DND-41 (cell line): ENCODE results near the gene TRIM29.

Experiments
- ATAC-seq: fragments of 200-7000 bp; cut with Tn5 transposase; 3 replicates; pipeline ENCODE4 v1.9.1; 2021; ENCODE audit warnings: low read depth; ENCODE audit not compliant: insufficient read depth
- DNase-seq: peaks from one replicate; pipeline ENCODE4 v3.0.0-alpha.2; 2020
- H2AFZ ChIP-seq: 2 replicates; pipeline ENCODE4 v1.6.0; 2012; ENCODE audit warnings: low read depth, low read length
- H3K27ac ChIP-seq: 2 replicates; pipeline ENCODE4 v1.5.1; 2012; ENCODE audit warnings: low read length, inconsistent platforms
- H3K27me3 ChIP-seq: fragments of 200-600 bp; sonication (generic); 2 replicates; pipeline ENCODE4 v1.6.0; 2012; ENCODE audit warnings: low read length, mild to moderate bottlenecking, inconsistent platforms; ENCODE audit not compliant: insufficient read depth, poor library complexity
- H3K36me3 ChIP-seq: 2 replicates; pipeline ENCODE4 v1.5.1; 2012; ENCODE audit warnings: low read length, inconsistent platforms; ENCODE audit not compliant: insufficient read depth
- H3K4me1 ChIP-seq: 2 replicates; pipeline ENCODE4 v1.5.1; 2012; ENCODE audit warnings: mild to moderate bottlenecking, low read length; ENCODE audit not compliant: insufficient read depth
- H3K4me2 ChIP-seq: 2 replicates; pipeline ENCODE4 v1.6.0; 2012; ENCODE audit warnings: mild to moderate bottlenecking, moderate library complexity, low read length, inconsistent platforms; ENCODE audit not compliant: insufficient read depth
- H3K4me3 ChIP-seq, 2 experiments: fragments of 200-600 bp in 1 of 2; shearing (Covaris generic) in 1 of 2; 2 replicates each; pipeline ENCODE4 v1.5.1; 2012 to 2016; ENCODE audit warnings: inconsistent platforms in 2 of 2, low read length in 2 of 2, mild to moderate bottlenecking in 2 of 2, low read depth in 1 of 2, moderate library complexity in 1 of 2
- H3K79me2 ChIP-seq: 2 replicates; pipeline ENCODE4 v1.6.0; 2012; ENCODE audit warnings: low read length, inconsistent platforms; ENCODE audit not compliant: insufficient read depth
- H3K9ac ChIP-seq: 2 replicates; pipeline ENCODE4 v1.6.0; 2012; ENCODE audit warnings: low read depth, mild to moderate bottlenecking, inconsistent platforms, low read length, moderate library complexity
- H3K9me3 ChIP-seq: 2 replicates; pipeline ENCODE4 v1.5.1; 2012; ENCODE audit warnings: low read length, moderate library complexity, mild to moderate bottlenecking, inconsistent platforms; ENCODE audit not compliant: insufficient read depth, severe bottlenecking
- H4K20me1 ChIP-seq: 2 replicates; pipeline ENCODE4 v1.6.0; 2012; ENCODE audit warnings: low read length; ENCODE audit not compliant: insufficient read depth
- EZH2 ChIP-seq: IDR thresholded peaks from 3 replicates; pipeline ENCODE4 v1.6.1; 2012; ENCODE audit warnings: borderline replicate concordance, low read depth, mild to moderate bottlenecking, moderate library complexity, low read length, inconsistent platforms; ENCODE audit not compliant: severe bottlenecking
- TF ChIP-seq, protein P1 (sequence below): IDR thresholded peaks from 2 replicates; pipeline ENCODE4 v1.5.1; 2012; ENCODE audit warnings: borderline replicate concordance, low read length, moderate library complexity, mild to moderate bottlenecking; ENCODE audit not compliant: poor library complexity, severe bottlenecking; ENCODE audit errors: extremely low read depth

TRIM29 gene

DNA sequence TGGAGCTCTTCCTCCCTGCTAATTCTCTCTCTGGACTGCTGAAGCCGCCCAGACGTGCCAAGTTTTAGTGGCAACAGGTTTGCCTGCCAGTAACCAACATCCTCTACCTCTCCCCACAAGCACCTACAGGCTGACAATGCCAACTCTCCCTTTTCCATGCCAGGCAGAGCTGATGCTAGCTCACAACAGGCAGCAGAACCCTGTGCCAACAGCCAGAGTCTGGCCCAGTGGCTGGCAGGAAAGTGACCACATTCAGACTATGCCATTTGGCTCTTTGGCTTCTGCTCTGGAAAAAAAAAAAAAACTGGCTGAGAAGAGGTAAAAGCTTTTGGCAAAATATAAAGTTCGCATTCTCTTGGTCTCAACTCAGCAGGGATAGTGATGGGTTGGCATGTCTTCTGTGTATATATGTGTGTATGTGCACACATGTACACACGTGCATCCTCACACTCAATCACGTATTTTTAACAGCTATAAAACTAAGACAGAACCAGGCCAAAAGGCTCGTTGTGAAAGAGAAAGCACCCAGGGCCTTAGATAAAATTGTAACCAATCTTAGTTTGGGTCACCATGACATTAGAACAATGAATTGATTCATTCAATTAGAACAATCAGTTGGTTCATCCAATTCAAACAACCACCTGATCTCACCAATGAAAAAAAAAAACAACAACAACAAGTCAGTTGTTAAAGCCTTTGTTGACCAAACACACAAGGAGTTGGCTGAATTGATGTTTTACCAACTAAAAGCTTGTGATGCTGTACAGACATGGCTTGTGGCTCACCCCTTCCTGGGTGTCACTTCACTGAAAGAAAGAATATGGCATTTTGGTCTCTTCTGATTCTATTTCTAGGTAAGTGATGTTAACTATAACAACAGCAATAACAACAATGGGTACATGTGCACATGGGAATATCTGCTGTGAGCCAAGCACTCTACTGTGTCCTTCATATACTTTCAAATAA, 48.6 kb downstream of the TRIM29 start:
- no peak overlapping the region for H2AFZ ChIP-seq
- H3K9me3 ChIP-seq: no peaks in the 10 kb centered on the region
- no peak overlapping the region for H3K9ac ChIP-seq
- no peaks in the 10 kb centered on the region for H3K4me1 ChIP-seq
- no peak overlapping the region for H3K4me2 ChIP-seq
- H3K4me3 ChIP-seq: no peak overlapping the region
- H3K27me3 ChIP-seq: peaks cover 31% of the 10 kb centered on the region
- no peak overlapping the region for H3K27ac ChIP-seq
- no peaks in the 10 kb centered on the region for H3K79me2 ChIP-seq
- ATAC-seq: no peak
- no peaks in the 10 kb centered on the region for H3K36me3 ChIP-seq
- H4K20me1 ChIP-seq: no peaks in the 10 kb centered on the region
- TF ChIP-seq, protein P1, sequence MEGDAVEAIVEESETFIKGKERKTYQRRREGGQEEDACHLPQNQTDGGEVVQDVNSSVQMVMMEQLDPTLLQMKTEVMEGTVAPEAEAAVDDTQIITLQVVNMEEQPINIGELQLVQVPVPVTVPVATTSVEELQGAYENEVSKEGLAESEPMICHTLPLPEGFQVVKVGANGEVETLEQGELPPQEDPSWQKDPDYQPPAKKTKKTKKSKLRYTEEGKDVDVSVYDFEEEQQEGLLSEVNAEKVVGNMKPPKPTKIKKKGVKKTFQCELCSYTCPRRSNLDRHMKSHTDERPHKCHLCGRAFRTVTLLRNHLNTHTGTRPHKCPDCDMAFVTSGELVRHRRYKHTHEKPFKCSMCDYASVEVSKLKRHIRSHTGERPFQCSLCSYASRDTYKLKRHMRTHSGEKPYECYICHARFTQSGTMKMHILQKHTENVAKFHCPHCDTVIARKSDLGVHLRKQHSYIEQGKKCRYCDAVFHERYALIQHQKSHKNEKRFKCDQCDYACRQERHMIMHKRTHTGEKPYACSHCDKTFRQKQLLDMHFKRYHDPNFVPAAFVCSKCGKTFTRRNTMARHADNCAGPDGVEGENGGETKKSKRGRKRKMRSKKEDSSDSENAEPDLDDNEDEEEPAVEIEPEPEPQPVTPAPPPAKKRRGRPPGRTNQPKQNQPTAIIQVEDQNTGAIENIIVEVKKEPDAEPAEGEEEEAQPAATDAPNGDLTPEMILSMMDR: no peak
- no peak for TF ChIP-seq EZH2
- no peak for DNase-seq

DNA sequence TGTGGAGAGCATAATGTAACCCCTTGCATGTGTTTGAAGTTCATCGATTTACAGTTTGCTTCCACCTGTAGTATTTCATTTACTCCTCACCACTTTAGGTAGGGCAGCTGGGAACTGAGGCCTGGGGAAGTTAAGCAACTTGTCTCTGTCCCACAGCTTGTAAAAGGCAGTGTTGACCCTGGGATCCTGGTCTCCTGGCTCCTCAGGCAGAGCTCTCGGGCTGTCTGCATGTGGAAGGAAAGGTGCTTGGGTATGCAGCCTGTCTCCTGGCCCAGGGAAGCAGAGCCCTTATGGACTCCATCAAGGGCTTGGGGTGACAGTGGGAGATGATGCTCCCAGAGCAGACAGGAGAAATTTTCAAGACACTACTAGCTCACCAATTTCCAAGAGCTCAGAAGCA, 49.9 kb downstream of the TRIM29 start:
- H3K9ac ChIP-seq: no peak overlapping the region
- TF ChIP-seq, protein P1: no peak
- TF ChIP-seq EZH2: no peak
- H3K27ac ChIP-seq: no peak overlapping the region
- H3K4me2 ChIP-seq: no peak overlapping the region
- H2AFZ ChIP-seq: no peak overlapping the region
- DNase-seq: no peak
- H3K36me3 ChIP-seq: no peaks in the 10 kb centered on the region
- H3K4me1 ChIP-seq: no peaks in the 10 kb centered on the region
- peaks cover 27% of the 10 kb centered on the region for H3K27me3 ChIP-seq
- H3K79me2 ChIP-seq: no peaks in the 10 kb centered on the region
- H3K9me3 ChIP-seq: peaks cover 2% of the 10 kb centered on the region
- ATAC-seq: no peak
- no peaks in the 10 kb centered on the region for H4K20me1 ChIP-seq
- no peak overlapping the region for H3K4me3 ChIP-seq

DNA sequence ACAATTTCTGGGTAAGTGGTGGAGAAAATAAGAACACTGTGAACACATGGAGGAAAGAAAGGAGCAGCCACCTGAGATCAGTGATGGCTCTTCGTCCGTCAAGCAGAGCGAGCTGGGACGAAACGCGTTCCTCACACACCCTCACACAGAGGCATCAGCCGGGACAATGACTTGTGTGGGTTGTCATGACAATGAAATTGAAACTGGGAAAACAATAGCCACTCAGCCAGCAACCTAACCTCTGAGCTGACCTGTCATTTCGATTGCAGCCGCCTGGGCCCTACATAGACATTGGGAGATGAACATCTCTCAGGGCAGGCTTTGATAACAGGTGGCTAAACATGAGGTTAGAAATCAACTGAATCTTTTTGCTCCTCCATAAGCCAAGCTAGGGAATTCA, 51.3 kb downstream of the TRIM29 start:
- H3K4me1 ChIP-seq: no peaks in the 10 kb centered on the region
- H3K27me3 ChIP-seq: peaks cover 24% of the 10 kb centered on the region
- no peak overlapping the region for H3K4me2 ChIP-seq
- H3K9me3 ChIP-seq: peaks cover 2% of the 10 kb centered on the region
- H3K36me3 ChIP-seq: no peaks in the 10 kb centered on the region
- DNase-seq (no peak), ATAC-seq (no peak)
- TF ChIP-seq, protein P1: no peak
- TF ChIP-seq EZH2: no peak
- no peak overlapping the region for H3K27ac ChIP-seq
- H3K4me3 ChIP-seq: no peak overlapping the region
- no peaks in the 10 kb centered on the region for H3K79me2 ChIP-seq
- no peaks in the 10 kb centered on the region for H4K20me1 ChIP-seq
- no peak overlapping the region for H3K9ac ChIP-seq
- no peak overlapping the region for H2AFZ ChIP-seq
